Measurements from ENCODE around the gene REL. TPM values are rescaled to one million over a fixed set of nuclear protein-coding genes. Genes with fewer than 3 reads are reported as not detected.

REL gene
- total and polyA plus RNA-seq, 2 of the 4 experiments (the other 2 are of a cell fraction), result 1.3 to 4.3 TPM

DNA sequence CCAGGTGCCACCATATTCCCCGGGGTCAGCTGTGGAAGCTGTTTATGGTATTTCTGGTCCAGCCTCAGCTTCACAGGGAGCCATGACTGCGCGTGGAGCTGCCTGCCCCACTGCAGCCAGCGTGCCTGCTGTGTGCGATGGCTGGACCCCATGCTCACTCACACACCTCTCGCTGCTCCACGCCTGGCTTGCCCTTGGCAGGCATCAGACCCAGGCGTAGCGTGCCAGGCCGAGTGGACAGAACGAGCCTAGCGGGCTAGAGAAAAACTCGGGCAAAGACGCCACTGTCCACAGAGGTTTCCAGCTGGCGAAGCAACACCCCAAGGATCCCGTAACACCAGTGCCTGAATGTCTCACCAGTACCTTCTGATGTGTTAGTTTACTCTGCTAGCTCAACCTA, 93.3 kb downstream of the REL start:
- no peak overlapping the region for H3K56ac ChIP-seq (ENCODE audit: extremely low read depth, insufficient read depth, low read length)
- H2AK5ac ChIP-seq (ENCODE audit: low read depth, low read length), result no peak overlapping the region
- no peak overlapping the region for H3K18ac ChIP-seq (ENCODE audit: low read depth, low read length)
- in situ Hi-C loops (cut with MboI; ENCODE audit: low sequenced_read_pairs) (no loop called here), intact Hi-C loops (cut with micrococcal nuclease) (no loop called here), dilution Hi-C loops (cut with HindIII; ENCODE audit: low sequenced_read_pairs, unreplicated experiment) (no loop called here)
- BruUV-seq (replicated peaks), result no TSS peak
- no peak overlapping the region for H3K4me3 ChIP-seq (ENCODE audit: insufficient read depth, low read depth, low read length)
- 86% methylated on average over 1 of the region's 16 CpGs; no CpG with 5 or more reads in 1 of the 2 experiments for WGBS, 2 experiments (ENCODE audit: extremely low coverage in 2 of 2, insufficient read length in 1 of 2)
- ATAC-seq (ENCODE audit: low read depth), result no peak
- H3K9me3 ChIP-seq (ENCODE audit: control insufficient read depth, insufficient read depth, low read length), result no peaks in the 10 kb centered on the region
- ChIA-PET CTCF (no interaction called here), POLR2A (ENCODE audit: unreplicated experiment) (no interaction called here)
- no peak for DNase-seq
- H3K27ac ChIP-seq (ENCODE audit: insufficient read depth, low read length), result no peak overlapping the region
- H3K23ac ChIP-seq (ENCODE audit: low read depth, low read length), result no peak overlapping the region
- no peak overlapping the region for H3K14ac ChIP-seq (replicated peaks; ENCODE audit: low read depth, low read length)
- H3K4me1 ChIP-seq (ENCODE audit: control insufficient read depth, insufficient read depth, low read length), result no peaks in the 10 kb centered on the region; the same call in 1 of the 2 replicates
- peaks cover 2% of the 10 kb centered on the region; the same call in 1 of the 2 replicates for H3K9me1 ChIP-seq (ENCODE audit: insufficient read depth, low read length)
- H2BK120ac ChIP-seq (ENCODE audit: low read depth, low read length), result no peak overlapping the region
- no peak overlapping the region for H4K91ac ChIP-seq (ENCODE audit: insufficient read depth, low read depth, low read length)
- H3K4me2 ChIP-seq (ENCODE audit: low read depth, low read length), result no peak overlapping the region
- H2AK9ac ChIP-seq (replicated peaks; ENCODE audit: low read depth, low read length, poor library complexity), result no peak overlapping the region
- no peak overlapping the region for H2BK15ac ChIP-seq (ENCODE audit: low read depth, low read length)
- H3K4ac ChIP-seq (ENCODE audit: low read depth, low read length), result no peak overlapping the region
- no peak overlapping the region for H2BK20ac ChIP-seq (ENCODE audit: low read depth, low read length)
- H3K79me1 ChIP-seq (ENCODE audit: low read depth in 1 of 2, low read length in 2 of 2), result no peaks in the 10 kb centered on the region
- H4K8ac ChIP-seq (ENCODE audit: low read depth in 2 of 2, low read length in 2 of 2), result no peak overlapping the region
- no peak overlapping the region for H2BK5ac ChIP-seq (ENCODE audit: low read depth, low read length, poor library complexity, severe bottlenecking)
- H3K9ac ChIP-seq (ENCODE audit: low read depth, low read length), result no peak overlapping the region
- H4K20me1 ChIP-seq (ENCODE audit: insufficient read depth, low read length), result no peaks in the 10 kb centered on the region
- no peak overlapping the region for H4K5ac ChIP-seq (ENCODE audit: low read depth, low read length)
- TF ChIP-seq RFX5 (IDR thresholded peaks at IDR 0.05; ENCODE audit: low read depth, low read length) (no peak), POLR2A (IDR thresholded peaks at IDR 0.05; ENCODE audit: low read depth, low read length) (no peak), FOS (IDR thresholded peaks at IDR 0.05; ENCODE audit: low read depth, low read length) (no peak), NFE2L2 (IDR thresholded peaks at IDR 0.05; ENCODE audit: low read depth, low read length) (no peak)
- H3K27me3 ChIP-seq (ENCODE audit: control insufficient read depth, insufficient read depth, low read length), result no peaks in the 10 kb centered on the region
- no peaks in the 10 kb centered on the region for H3K36me3 ChIP-seq (ENCODE audit: control insufficient read depth, insufficient read depth, low read length)
- H2AFZ ChIP-seq (replicated peaks; ENCODE audit: low read length, poor library complexity), result no peak overlapping the region

Small RNA genes lying within 50 kb of the gene (microRNA-seq; reads per million reads assigned to microRNA genes)
- gene RN7SL632P (ENCODE audit: insufficient read depth, insufficient read length) (not detected), gene RNU4-51P (ENCODE audit: insufficient read depth, insufficient read length) (not detected)

Small RNA genes lying within 50 kb of the gene (small RNA-seq; reads per million reads assigned to genes)
- gene RN7SL632P (0 to 0.08 (median 0) reads per million in 5 experiments), gene RNU4-51P (0 reads per million in 5 experiments)

Other genes with a start within 250 kb of the REL start
- gene PAPOLG, start 125.3 kb upstream of the REL start, total RNA-seq (2012; rRNA removed), result 12.4 and 17.5 TPM in 2 replicates
- 3.4 and 3.5 TPM in 2 replicates for gene PAPOLG, start 125.3 kb upstream of the REL start, polyA plus RNA-seq (2012; rRNA removed)
- 33.3 and 34.8 TPM in 2 replicates for gene PEX13, start 136.1 kb downstream of the REL start, total RNA-seq (2012; rRNA removed)
- 11.4 and 12.1 TPM in 2 replicates for gene PEX13, start 136.1 kb downstream of the REL start, polyA plus RNA-seq (2012; rRNA removed)
- 5.7 and 7.5 TPM in 2 replicates for gene PUS10, start 136.7 kb downstream of the REL start, total RNA-seq (2012; rRNA removed)
- 3.4 and 4.4 TPM in 2 replicates for gene PUS10, start 136.7 kb downstream of the REL start, polyA plus RNA-seq (2012; rRNA removed)
- 3.8 and 5.8 TPM in 2 replicates for gene SANBR, start 184.3 kb downstream of the REL start, total RNA-seq (2012; rRNA removed)
- 2.7 and 3.3 TPM in 2 replicates for gene SANBR, start 184.3 kb downstream of the REL start, polyA plus RNA-seq (2012; rRNA removed)

Measured in IMR-90 (cell line).